Stomach (tissue), 9 donors: ENCODE results near the gene CADM3. TPM values are rescaled to one million over a fixed set of nuclear protein-coding genes. Genes with fewer than 3 reads are reported as not detected.

Experiments used
- DNase-seq, 2 donors: peaks; one replicate each; pipeline versions ENCODE4 v3.0.0 to v3.0.0-alpha.2; 2013 to 2019
- H3K27ac ChIP-seq, 5 donors: fragments of 200-600 bp in 4 of 5; sonication (generic) in 4 of 5; one replicate each; pipeline ENCODE4 v1.5.1; 2013 to 2019; ENCODE audit warnings: mild to moderate bottlenecking in 1 of 5, moderate library complexity in 1 of 5
- H3K27me3 ChIP-seq, 3 donors: fragments of 200-600 bp; sonication (generic); one replicate each; pipeline ENCODE4 v1.5.1; 2017 to 2019; ENCODE audit warnings: mixed run types in 1 of 3
- H3K36me3 ChIP-seq, 4 donors: fragments of 200-600 bp; sonication (generic); 1 replicate in 3 of 4; 2 replicates in 1 of 4; pipeline ENCODE4 v1.5.1; 2016 to 2019
- H3K4me1 ChIP-seq, 4 donors: fragments of 200-600 bp; sonication (generic); one replicate each; pipeline ENCODE4 v1.5.1; 2016 to 2019
- H3K4me3 ChIP-seq, 4 donors: fragments of 200-600 bp; sonication (generic) in 3 of 4; one replicate each; pipeline ENCODE4 v1.5.1; 2016 to 2019; ENCODE audit warnings: mild to moderate bottlenecking in 1 of 4
- H3K9me3 ChIP-seq, 4 donors: fragments of 200-600 bp; sonication (generic); one replicate each; pipeline ENCODE4 v1.5.1; 2016 to 2019
- EP300 ChIP-seq: sonication (generic); formaldehyde crosslinking; IDR thresholded peaks from one replicate; pipeline ENCODE4 v1.6.1; 2017; ENCODE audit warnings: antibody characterized with exemption
- POLR2A ChIP-seq, 4 donors: fragments of 450-650 bp; IDR thresholded peaks; one replicate each; pipeline ENCODE4 v1.6.1; 2016; ENCODE audit warnings: antibody characterized with exemption in 4 of 4, control low read depth in 2 of 4, mild to moderate bottlenecking in 1 of 4, moderate library complexity in 1 of 4
- POLR2AphosphoS5 ChIP-seq, 3 donors: sonication (generic); formaldehyde crosslinking; IDR thresholded peaks; one replicate each; pipeline ENCODE4 v1.6.1; 2016; ENCODE audit warnings: antibody characterized with exemption in 3 of 3
- WGBS, 5 donors: extraction: QIAGEN DNeasy Blood & Tissue Kit in 3 of 5; methylation state at CpG; one replicate each; pipeline versions ENCODE4 v1.1.5 to v1.1.7; 2013 to 2018; 5-methylcytosine and 5-hydroxymethylcytosine counted together
- intact Hi-C: fragments of 100-400 bp; cut with DNase I; formaldehyde crosslinking; loops from one replicate; pipeline ENCODE4 v1.15.1; 2023; ENCODE audit warnings: low total_unique reads
- polyA plus RNA-seq, 3 donors: library from polyadenylated mRNA; stranded (reverse); fragments of 200-250 nt; gene quantifications; one replicate each; pipeline ENCODE4 v1.2.3, GENCODE V29; 2013
- total RNA-seq, 5 donors: library from RNA; depleted of rRNA; stranded (reverse); fragments of >200 nt; gene quantifications; one replicate each; pipeline versions ENCODE4 v1.1.0 to v1.2.3, GENCODE V29; 2014 to 2016
- TF ChIP-seq, protein P1 (sequence below), 7 experiments: fragments of 450-650 bp in 4 of 7; fragments of 200-600 bp in 3 of 7; sonication (generic) in 3 of 7; IDR thresholded peaks; one replicate each; pipeline ENCODE4 v1.5.1; 2016 to 2019; ENCODE audit warnings: antibody characterized with exemption in 7 of 7, control low read depth in 2 of 7, mild to moderate bottlenecking in 1 of 7
- donor health status: healthy with polysubstance abuse.
- donor health status: Bipolar disorder and iron deficiency.
- donor health status: healthy.

CADM3 gene
- total and polyA plus RNA-seq, 8 donors = 1.8 to 10.3 (median 5.8) TPM

DNA sequence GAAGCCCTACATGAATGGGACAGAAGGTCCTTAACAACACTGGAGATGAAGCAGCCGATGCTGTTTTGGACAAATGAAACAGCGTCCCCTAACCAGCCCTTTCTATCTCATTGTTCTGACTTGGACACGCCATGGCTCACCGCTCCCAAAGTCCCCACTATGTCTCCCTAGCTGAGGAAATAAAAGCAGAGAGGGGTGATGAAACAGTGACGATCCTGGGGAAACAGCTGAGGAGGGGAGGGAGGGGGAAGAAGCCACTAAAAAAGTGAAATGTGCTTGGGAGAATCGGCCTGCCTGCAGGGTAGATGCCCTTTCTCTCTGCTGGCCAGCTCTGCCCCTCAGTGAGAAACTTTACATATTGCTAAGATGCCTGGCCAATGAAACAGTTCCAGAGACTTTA lies 32.2 kb downstream of the CADM3 start:
- no peaks in the 10 kb centered on the region for H3K4me1 ChIP-seq
- no peak overlapping the region for H3K4me3 ChIP-seq
- no peak for DNase-seq
- H3K9me3 ChIP-seq = no peaks in the 10 kb centered on the region
- H3K27me3 ChIP-seq = peaks cover 0 to 80% (median 17%) of the 10 kb centered on the region in 3 donors
- TF ChIP-seq, protein P1, sequence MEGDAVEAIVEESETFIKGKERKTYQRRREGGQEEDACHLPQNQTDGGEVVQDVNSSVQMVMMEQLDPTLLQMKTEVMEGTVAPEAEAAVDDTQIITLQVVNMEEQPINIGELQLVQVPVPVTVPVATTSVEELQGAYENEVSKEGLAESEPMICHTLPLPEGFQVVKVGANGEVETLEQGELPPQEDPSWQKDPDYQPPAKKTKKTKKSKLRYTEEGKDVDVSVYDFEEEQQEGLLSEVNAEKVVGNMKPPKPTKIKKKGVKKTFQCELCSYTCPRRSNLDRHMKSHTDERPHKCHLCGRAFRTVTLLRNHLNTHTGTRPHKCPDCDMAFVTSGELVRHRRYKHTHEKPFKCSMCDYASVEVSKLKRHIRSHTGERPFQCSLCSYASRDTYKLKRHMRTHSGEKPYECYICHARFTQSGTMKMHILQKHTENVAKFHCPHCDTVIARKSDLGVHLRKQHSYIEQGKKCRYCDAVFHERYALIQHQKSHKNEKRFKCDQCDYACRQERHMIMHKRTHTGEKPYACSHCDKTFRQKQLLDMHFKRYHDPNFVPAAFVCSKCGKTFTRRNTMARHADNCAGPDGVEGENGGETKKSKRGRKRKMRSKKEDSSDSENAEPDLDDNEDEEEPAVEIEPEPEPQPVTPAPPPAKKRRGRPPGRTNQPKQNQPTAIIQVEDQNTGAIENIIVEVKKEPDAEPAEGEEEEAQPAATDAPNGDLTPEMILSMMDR (IDR thresholded peaks at IDR 0.05) = no peak
- TF ChIP-seq EP300 = no peak
- TF ChIP-seq POLR2A (IDR thresholded peaks at IDR 0.05) = no peak
- TF ChIP-seq POLR2AphosphoS5 (IDR thresholded peaks at IDR 0.05) = no peak
- no peak overlapping the region for H3K27ac ChIP-seq
- intact Hi-C loops = no loop called here
- 67 to 74% (median 72%) methylated on average over 6 of the region's 6 CpGs for WGBS, 5 donors
- no peaks in the 10 kb centered on the region for H3K36me3 ChIP-seq

DNA sequence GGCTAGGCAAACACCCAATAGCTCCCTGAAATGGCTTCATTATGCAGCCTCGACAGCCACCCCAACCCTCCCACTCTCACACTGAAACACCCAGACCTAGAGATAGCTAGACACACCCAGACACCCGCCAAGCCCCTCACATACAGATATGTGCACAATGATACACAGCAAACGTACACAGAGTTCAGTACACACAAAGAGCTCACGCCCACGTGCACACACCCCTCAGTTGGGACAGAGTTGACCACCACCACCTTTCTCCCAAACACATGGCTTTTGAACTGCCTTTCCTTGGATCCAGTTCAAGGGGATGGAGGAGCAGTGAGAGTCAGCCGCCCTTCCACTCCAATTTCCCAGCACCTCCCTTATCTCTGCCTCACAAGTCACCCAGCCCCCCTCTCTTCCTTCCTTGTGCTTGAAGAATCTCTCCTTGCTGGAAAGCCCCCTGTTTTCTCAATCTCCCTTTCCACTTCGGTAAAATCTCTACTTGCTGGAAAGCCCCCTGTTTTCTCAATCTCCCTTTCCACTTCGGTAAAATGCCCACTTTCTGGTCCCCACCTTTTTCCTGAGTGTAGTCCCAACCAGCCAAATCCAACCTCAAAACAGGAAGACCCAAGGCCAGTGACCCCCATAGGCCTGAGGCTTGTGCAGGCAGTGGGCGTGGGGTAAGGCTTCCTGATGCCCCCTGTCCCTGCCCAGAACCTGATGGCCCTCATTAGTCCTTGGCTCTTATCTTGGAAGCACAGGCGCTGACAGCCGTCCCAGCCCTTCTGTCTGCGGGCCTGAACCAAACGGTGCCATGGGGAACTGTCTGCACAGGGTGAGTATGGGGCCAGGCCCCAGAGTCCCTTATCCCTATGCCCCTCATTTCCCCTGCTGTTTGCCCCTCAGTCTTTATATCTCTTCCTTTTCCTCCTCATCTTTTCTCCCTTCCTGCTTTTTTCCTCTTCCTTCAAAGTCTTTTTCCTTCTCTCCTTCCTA lies 33.0 kb downstream of the CADM3 start, which contains the start of gene ACKR1:
ACKR1 (plus strand) TSS at position 715 of the 981 bp plus-strand sequence; CDS start at position 800, 85 bp downstream.
- intact Hi-C loops = no loop called here
- TF ChIP-seq POLR2A (IDR thresholded peaks at IDR 0.05) = no peak
- TF ChIP-seq EP300 = no peak
- TF ChIP-seq, protein P1 (IDR thresholded peaks at IDR 0.05) = no peak
- no peak for TF ChIP-seq POLR2AphosphoS5 (IDR thresholded peaks at IDR 0.05)

GRCh38 chr1:159205225-159205624 lies 33.8 kb downstream of the CADM3 start:
- Histone ChIP-seq H3K9me3 (no peaks in the 10 kb centered on the region), H3K4me1 (no peaks in the 10 kb centered on the region), H3K27ac (peak overlapping the region in 1 of 5 donors; percentile 14), H3K4me3 (peak overlapping the region; percentile 5 to 17 (median 10)), H3K36me3 (no peaks in the 10 kb centered on the region), H3K27me3 (peaks cover 0 to 89% (median 21%) of the 10 kb centered on the region in 3 donors)
- intact Hi-C loops = no loop called here
- TF ChIP-seq POLR2A (IDR thresholded peaks at IDR 0.05) (no peak), EP300 (no peak), POLR2AphosphoS5 (IDR thresholded peaks at IDR 0.05) (no peak)
- TF ChIP-seq, protein P1 (IDR thresholded peaks at IDR 0.05) = no peak
- DNase-seq = no peak
- WGBS, 5 donors = 56 to 66% (median 59%) methylated on average over 6 of the region's 6 CpGs

More for the DNA sequence above, 33.0 kb downstream of the CADM3 start, which contains the start of gene ACKR1:
- Histone ChIP-seq H3K27me3 (peaks cover 0 to 88% (median 21%) of the 10 kb centered on the region in 3 donors), H3K4me1 (no peaks in the 10 kb centered on the region), H3K9me3 (no peaks in the 10 kb centered on the region), H3K36me3 (no peaks in the 10 kb centered on the region), H3K27ac (peak within 1 kb of the TSS in 1 of 5 donors; percentile 14), H3K4me3 (peak within 1 kb of the TSS; percentile 5 to 17 (median 10))
- DNase-seq = peak in 1 of 2 donors; percentile 19
- WGBS, 5 donors = 38 to 48% (median 42%) methylated on average over 13 of the region's 13 CpGs

DNA sequence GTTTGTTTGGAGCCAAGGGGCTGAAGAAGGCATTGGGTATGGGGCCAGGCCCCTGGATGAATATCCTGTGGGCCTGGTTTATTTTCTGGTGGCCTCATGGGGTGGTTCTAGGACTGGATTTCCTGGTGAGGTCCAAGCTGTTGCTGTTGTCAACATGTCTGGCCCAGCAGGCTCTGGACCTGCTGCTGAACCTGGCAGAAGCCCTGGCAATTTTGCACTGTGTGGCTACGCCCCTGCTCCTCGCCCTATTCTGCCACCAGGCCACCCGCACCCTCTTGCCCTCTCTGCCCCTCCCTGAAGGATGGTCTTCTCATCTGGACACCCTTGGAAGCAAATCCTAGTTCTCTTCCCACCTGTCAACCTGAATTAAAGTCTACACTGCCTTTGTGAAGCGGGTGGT lies 34.7 kb downstream of the CADM3 start:
- no peak for DNase-seq
- Histone ChIP-seq H3K36me3 (no peaks in the 10 kb centered on the region), H3K27ac (no peak overlapping the region), H3K4me1 (no peaks in the 10 kb centered on the region), H3K9me3 (no peaks in the 10 kb centered on the region), H3K4me3 (peak overlapping the region in 3 of 4 donors; percentile 9 to 17 (median 10)), H3K27me3 (peaks cover 0 to 89% (median 23%) of the 10 kb centered on the region in 3 donors)
- 70 to 94% (median 82%) methylated on average over 4 of the region's 4 CpGs for WGBS, 5 donors
- TF ChIP-seq EP300 (no peak), POLR2AphosphoS5 (IDR thresholded peaks at IDR 0.05) (no peak), POLR2A (IDR thresholded peaks at IDR 0.05) (no peak)
- TF ChIP-seq, protein P1 (IDR thresholded peaks at IDR 0.05) = no peak
- intact Hi-C loops = no loop called here
